Stimulated activated CD4-positive, alpha-beta T cell treated with anti-CD3 and anti-CD28 coated beads, Interleukin-4, amount 100 ng/mL, for 1 hour (primary cell): Measurements from ENCODE around the gene ZNF112.

Experiments used
- DNase-seq: peaks from one replicate; pipeline ENCODE4 v3.0.0-alpha.2; 2020

The ZNF112 gene

GRCh38 chr19:44278181-44278690, 78.2 kb downstream of the ZNF112 start:
- DNase-seq = no peak

- no peak for DNase-seq
Measured at GRCh38 chr19:44277331-44277730, 79.1 kb downstream of the ZNF112 start.
